ENCODE results near the gene GNPNAT1.

GRCh38 chr14:52827426-52827825, 36.0 kb upstream of the GNPNAT1 start:
- TF ChIP-seq CTCF (IDR thresholded peaks at IDR 0.05) (no peak), POLR2A (IDR thresholded peaks at IDR 0.05) (no peak)
